AML-193 (cell line): ENCODE results near the gene TTLL8.
"Not testable (repeated sequence)": the region's sequence is repeated elsewhere in the genome, so short reads cannot be mapped to it uniquely, and the experiment has no call there.

Experiments
- DNase-seq, 2 experiments: peaks; one replicate each; lab custom pipeline; 2025; lab: John Stamatoyannopoulos, UW

The TTLL8 gene

DNA sequence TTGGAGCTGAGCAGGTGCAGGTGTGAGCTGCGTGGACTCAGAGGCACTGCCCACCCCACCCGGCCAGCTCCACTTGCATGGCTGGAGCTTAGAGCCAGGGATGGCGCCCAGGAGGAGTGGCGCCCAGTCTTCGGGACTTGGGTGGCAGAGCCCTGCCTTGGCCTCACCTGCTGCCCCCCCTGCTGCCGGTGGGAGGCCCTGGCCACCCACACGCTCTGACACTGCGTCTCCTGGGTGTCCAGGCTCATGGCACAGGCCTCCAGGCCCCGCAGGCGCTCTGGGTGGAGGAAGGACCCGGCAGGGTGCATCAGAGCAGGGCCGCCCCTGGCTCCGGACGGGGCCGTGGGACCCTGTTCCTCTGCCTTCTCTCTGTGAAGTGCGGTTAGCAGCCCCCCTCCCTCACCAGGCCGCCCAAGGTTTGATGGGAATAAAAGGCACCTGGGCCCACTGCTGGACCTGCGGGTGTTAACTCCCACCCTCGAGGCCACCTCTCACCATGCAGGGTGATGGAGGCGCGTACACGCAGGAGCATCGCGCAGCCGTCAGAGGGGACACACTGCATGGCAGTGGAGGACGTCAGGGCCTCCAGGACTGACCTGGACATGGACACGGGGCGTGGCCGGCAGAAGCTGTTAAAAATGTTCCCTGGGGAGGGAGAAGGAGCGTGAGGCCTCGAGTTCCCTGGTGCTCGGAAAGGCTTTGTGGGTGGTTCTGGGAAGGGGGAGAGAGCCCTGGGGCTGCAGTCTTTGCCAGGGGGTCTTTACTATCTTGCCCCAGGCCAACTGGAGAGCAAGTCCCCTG is 57.3 kb downstream of the TTLL8 start:
- no peak for DNase-seq

DNA sequence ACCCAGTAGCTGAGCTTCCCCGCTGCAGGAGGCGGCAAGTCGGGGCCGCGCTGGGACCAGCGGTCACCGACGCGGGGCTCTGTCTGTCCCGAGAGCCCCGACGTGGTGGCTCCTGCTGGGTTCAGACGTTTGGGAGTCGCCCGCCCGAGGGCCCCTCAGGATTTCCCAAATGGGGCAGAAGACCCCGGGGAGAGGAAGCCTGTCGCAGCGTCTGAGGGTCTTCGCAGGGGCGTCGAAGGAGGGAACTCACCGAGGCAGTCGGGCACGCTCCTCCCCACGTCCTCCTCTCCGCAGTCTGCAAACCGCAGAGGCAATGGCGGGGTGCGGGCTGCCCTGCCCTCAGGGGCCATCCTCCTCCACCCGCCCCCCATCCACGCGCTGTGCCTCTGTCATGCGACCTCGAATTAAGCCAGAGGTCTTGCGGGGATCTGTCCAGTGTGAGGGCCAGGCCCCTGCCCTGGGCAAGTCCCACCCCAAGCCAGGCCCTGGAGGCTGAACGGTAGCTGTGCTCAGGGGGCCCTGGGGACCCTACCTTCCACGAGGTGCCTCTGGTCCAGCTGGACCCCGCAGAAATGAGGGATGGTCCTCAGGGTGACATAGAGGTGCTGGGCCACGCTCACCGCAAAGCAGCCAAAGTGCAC is 58.0 kb downstream of the TTLL8 start:
- DNase-seq = no peak

DNA sequence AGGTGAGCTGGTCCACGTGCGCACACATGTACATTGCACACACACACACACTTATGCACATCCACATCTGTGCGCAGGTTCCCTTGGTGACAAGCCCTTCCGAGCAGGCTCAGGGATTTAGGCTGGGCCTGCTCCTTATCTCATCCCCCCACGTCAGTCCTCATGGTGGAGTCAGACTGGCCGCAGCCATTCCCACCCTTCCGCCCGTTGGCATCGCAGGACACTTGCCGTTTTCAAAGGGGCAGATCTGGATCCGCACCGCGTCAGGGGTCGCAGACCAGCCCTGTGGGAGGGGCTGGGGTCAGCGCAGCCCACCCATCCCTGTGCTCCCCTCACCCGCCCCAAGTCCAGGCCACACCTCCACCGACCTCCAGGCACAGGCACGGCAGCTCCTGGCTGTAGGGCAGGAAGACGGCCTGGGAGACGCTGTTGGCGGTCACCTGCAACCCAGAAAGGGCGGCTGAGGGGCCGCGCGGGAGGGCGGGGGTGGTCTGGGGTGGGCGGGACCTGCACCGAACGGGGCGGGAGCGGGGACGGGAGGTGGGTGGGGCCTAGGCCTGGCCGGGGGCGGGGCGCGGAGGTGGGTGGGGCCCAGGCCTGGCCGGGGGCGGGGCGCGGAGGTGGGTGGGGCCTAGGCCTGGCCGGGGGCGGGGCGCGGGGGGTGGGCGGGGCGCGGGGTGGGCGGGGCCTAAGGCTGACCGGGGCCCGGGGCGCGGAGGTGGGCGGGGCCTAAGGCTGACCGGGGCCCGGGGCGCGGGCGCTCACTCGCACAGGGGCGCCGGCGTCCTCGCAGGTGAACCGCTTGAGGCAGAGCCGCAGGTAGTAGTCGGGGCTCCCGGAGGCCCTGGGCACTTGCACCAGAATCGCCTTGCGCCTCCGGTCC is 58.8 kb downstream of the TTLL8 start:
- no peak for DNase-seq

- no peak for DNase-seq
Observed at GRCh38 chr22:49998718-49999062, 59.4 kb downstream of the TTLL8 start.

DNA sequence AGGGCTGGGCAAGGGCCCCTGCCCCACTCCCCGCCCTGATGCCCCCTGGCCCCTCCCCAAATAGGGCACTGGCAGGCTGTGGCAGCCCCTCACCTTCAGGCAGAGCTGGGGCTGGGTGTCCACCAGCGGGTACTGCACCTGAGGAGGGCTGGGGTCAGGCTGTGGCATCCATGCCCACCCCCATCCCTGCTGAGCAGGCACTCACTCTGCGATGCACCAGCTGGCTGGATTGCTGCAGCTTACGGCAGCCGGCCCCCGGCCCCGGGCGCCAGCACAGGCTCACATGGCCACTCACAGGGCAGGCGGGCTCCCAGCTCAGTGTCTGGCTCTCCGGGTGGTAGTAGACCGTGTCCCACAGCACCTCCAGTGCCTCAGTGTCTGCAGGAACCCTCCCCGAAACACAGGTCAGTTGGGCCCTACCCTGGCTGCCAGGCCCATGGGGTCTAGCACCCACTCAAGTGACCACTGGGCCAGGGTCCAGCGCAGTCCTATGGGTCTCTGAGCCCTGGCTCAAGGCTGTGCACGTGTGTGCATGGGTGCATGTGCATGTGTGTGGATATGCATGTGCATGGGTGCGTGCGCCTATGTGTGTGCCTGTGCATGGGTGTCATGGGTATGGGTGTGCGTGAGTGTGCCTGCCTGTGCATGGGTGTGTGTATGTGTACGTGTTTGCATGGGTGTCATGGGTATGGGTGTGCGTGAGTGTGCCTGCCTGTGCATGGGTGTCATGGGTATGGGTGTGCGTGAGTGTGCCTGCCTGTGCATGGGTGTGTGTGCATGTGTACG is 60.0 kb downstream of the TTLL8 start:
- no peak for DNase-seq

GRCh38 chr22:49997251-49997599 is 60.9 kb downstream of the TTLL8 start:
- no peak for DNase-seq

DNA sequence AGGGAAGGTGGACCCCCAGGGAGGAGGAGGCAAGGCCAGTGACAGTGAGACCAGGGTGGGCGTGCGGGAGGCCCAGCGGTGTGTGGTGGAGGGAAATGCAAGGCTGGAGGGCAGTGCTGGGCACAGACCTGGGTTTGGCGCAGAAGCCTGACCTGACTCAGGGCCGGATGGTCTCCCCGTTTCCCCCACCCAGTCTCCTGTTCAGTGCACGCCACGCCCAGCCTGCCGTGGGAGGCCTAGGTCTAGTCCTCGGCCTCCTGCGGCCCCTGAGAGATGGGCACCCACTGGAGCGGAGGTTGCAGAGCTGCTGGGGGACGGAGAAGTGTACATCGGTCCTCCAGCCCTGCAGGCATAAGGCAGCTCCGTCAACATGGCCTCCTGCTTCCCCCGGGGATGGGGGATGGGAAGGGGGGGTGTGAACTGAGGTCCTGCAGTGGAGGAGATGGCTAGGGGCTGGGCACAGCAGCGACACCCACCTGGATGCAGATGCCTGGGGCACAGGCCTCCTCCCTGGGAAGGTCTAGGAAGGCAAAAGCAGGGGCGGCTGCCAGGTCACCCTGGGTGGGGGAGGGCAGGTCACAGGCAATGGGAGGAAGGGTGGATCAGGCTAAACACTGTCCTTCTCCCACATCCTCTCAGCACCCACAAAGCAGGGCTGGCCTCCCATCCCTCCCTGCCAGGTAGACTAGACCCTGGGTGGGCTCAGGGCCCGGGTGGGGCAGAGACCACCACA is 61.4 kb downstream of the TTLL8 start:
- DNase-seq = no peak

GRCh38 chr22:49996119-49996517 is 62.0 kb downstream of the TTLL8 start:
- no peak for DNase-seq

DNA sequence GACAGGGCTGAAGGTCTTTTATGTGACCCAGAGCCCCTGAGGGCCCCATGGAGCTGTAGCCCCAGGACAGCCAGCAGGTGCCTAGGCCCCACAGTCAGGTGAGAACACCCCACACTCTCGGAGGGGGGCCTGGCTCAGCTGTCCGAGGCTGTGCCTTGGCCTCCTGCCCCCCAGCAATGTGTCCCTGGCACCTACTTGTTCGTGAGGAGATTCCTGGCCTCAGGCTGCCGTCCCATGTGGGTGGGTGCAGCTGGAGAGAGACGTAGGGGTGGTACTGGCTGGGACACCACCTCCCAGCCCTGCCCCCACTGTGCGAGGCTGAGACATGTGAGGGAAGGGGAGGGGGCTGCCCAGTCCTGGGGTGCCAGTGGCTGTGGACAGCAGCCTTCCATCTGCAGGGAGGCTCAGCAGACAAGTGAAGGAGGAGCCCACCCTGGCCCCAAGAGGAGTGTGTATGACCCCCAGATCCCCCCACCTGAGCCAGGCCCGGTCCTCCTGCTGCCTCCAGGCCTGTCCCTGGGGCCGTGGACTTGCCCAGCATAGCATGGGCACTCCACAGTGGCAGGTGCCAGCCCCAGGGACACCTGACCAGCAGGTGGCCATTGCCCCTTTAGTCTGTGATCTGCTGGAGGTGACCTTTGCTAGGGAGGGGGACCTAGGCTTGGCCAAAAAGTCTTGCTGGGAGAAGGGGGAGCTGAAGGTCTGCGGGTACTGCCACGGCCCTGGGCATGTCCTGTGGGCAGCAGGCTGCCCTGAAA is 62.6 kb downstream of the TTLL8 start:
- DNase-seq = no peak

DNA sequence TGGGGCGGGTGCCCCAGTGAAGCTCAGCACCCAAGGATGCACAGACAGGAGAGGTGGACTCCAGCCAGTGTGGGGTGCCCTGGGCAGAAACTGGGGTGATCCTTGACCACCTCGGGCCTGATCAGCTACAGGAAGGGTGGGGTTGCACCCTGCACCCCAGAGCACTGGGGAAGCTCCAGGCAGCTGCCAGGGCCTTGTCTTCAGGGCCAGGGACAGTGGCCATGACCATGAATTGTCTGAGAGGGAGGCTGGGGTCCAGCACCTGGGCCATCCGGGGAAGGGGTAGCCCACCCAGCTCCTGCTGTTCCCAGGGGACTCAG is 63.1 kb downstream of the TTLL8 start:
- no peak for DNase-seq

GRCh38 chr22:49994361-49995040 is 63.6 kb downstream of the TTLL8 start:
- no peak for DNase-seq

DNA sequence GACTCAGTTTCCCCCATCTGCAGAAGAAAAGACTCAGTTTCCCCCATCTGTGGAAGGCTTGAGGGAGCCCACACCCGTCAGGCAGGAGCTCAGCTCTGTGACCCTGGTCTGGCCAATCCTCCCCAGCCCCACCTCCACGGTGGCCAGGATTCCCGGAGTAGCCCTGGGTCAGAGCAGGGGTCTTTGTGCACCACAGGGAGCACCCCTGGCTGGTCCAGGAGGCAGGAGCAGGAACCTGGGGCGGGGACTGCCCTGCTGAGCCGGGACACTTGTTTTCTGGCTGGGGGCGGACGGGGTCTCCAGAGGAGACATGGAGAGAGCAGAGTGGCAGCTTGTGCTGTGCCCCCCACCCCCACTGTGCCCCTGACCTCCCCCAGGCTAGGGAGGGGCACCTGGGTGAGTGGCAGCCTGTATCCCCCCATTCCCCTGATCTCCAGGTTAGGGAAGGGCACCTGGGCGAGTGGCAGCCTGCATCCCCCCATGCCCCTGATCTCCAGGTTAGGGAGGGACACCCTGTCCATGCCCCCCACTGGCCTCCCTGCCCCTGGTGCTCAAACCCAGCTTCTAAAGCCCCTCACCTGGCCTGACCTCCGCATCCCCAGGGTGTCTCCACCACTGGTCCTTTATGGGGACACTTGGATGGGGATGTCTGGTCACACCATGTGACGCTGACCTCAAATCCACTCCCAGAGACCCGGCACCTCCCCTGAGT is 64.3 kb downstream of the TTLL8 start:
- DNase-seq = no peak

DNA sequence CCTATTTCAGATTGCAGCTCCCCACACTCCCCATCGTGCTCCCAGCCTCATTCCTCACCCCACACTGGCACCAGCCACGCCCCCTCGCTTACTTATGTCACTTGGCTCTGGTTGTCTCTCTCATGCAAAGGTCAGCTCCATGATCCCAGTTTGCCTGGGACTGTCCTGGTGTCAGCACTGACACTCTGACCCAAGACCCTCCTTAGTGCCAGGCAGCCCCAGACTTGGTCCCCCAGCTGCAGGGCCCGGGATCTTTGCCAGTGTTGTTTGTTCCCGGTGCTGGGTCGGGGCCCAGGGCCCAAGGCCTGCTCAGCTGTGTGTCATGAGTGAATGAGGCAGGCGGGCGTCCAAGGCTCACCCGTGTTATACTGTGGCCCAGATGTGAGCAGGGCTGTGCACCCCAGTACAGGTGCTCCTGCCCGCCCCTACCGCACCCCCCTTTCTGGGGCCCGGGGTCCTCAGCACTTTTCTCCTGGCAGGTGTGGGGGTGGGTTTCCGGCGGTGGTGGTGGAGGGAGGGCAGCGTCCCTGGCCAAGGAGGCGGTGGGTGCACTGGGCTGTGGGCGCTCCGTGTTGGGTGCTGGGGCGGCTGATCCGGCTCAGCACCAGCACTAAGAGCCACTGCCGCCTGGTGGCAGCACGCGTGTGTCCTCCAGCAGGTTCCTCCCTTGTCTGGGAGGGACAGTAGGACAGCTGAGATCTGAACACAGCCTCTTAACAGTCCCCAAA is 65.0 kb downstream of the TTLL8 start:
- peak; percentile 8 to 52 for DNase-seq

- DNase-seq = no peak
Observed at GRCh38 chr22:49991907-49992533, 66.1 kb downstream of the TTLL8 start.

GRCh38 chr22:49991167-49991566 is 66.9 kb downstream of the TTLL8 start:
- no peak for DNase-seq

GRCh38 chr22:49989826-49990225 is 68.3 kb downstream of the TTLL8 start:
- not testable (repeated sequence) for DNase-seq

GRCh38 chr22:49986325-49986724 is 71.8 kb downstream of the TTLL8 start:
- no peak for DNase-seq
